H1 (cell line): ENCODE measurements around the gene RGP1.

Source experiments
- BRCA1 ChIP-seq: IDR thresholded peaks from 2 replicates; pipeline ENCODE4 v1.6.1; 2012; ENCODE audit warnings: low read depth, low read length, improper control_type of control experiment
- CBX5 ChIP-seq: fragments of 300-800, 300-1000 bp; sonication (generic); IDR thresholded peaks from 2 replicates; pipeline ENCODE4 v1.7.1; 2016; ENCODE audit warnings: antibody characterized with exemption, low read length, low read depth
- EP300 ChIP-seq, 2 experiments: IDR thresholded peaks; 1 replicate in 1 of 2; 2 replicates in 1 of 2; pipeline ENCODE4 v1.6.1; 2011 to 2012; ENCODE audit warnings: low read depth in 2 of 2, low read length in 2 of 2, mild to moderate bottlenecking in 2 of 2, borderline replicate concordance in 1 of 2, inconsistent platforms in 1 of 2, moderate library complexity in 1 of 2
- EZH2 ChIP-seq: fragments of 200-600 bp; sonication (generic); IDR thresholded peaks from 2 replicates; pipeline ENCODE4 v1.7.1; 2012; ENCODE audit warnings: low read depth, mild to moderate bottlenecking, moderate library complexity, low read length, inconsistent platforms; ENCODE audit not compliant: severe bottlenecking
- MAX ChIP-seq: IDR thresholded peaks from 2 replicates; pipeline ENCODE4 v1.6.1; 2012; ENCODE audit warnings: inconsistent platforms
- PHF8 ChIP-seq: fragments of 200-600 bp; sonication (generic); conservative IDR thresholded peaks from 2 replicates; pipeline ENCODE4 v1.7.1; 2012; ENCODE audit warnings: low read depth, mild to moderate bottlenecking, inconsistent platforms, low read length, moderate library complexity
- POLR2A ChIP-seq, 2 experiments: IDR thresholded peaks; 1 replicate in 1 of 2; 2 replicates in 1 of 2; pipeline ENCODE4 v1.6.1; 2011; ENCODE audit warnings: low read depth in 2 of 2, low read length in 2 of 2, mild to moderate bottlenecking in 2 of 2; ENCODE audit errors: control extremely low read depth in 1 of 2
- RXRA ChIP-seq: IDR thresholded peaks from 2 replicates; pipeline ENCODE4 v1.6.1; 2011; ENCODE audit warnings: low read depth, mild to moderate bottlenecking, low read length, moderate library complexity; ENCODE audit not compliant: insufficient read depth
- TBP ChIP-seq: IDR thresholded peaks from 2 replicates; pipeline ENCODE4 v1.6.1; 2011; ENCODE audit warnings: low read depth, low read length, improper control_type of control experiment
- TCF12 ChIP-seq: IDR thresholded peaks from 2 replicates; pipeline ENCODE4 v1.6.1; 2011; ENCODE audit warnings: low read depth, mild to moderate bottlenecking, low read length
- TF ChIP-seq, protein P1 (sequence below), 3 experiments: IDR thresholded peaks; 1 replicate in 2 of 3; 2 replicates in 1 of 3; pipeline versions ENCODE4 v1.5.1 to v1.6.1; 2011; ENCODE audit warnings: low read length in 3 of 3, mild to moderate bottlenecking in 3 of 3, inconsistent platforms in 2 of 3, low read depth in 1 of 3, moderate library complexity in 1 of 3; ENCODE audit not compliant: insufficient read depth in 1 of 3; ENCODE audit errors: control extremely low read depth in 1 of 3

GRCh38 chr9:35727676-35728040, 21.4 kb upstream of the RGP1 start:
- TF ChIP-seq, protein P1, sequence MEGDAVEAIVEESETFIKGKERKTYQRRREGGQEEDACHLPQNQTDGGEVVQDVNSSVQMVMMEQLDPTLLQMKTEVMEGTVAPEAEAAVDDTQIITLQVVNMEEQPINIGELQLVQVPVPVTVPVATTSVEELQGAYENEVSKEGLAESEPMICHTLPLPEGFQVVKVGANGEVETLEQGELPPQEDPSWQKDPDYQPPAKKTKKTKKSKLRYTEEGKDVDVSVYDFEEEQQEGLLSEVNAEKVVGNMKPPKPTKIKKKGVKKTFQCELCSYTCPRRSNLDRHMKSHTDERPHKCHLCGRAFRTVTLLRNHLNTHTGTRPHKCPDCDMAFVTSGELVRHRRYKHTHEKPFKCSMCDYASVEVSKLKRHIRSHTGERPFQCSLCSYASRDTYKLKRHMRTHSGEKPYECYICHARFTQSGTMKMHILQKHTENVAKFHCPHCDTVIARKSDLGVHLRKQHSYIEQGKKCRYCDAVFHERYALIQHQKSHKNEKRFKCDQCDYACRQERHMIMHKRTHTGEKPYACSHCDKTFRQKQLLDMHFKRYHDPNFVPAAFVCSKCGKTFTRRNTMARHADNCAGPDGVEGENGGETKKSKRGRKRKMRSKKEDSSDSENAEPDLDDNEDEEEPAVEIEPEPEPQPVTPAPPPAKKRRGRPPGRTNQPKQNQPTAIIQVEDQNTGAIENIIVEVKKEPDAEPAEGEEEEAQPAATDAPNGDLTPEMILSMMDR (IDR thresholded peaks at IDR 0.05; ENCODE audit: control extremely low read depth in 1 of 3, insufficient read depth in 1 of 3, low read depth in 1 of 3, low read length in 3 of 3): peak in 1 of 3 experiments; percentile 5; a peak in 1 of 4 replicates
- TF ChIP-seq EZH2 (no peak), POLR2A (IDR thresholded peaks at IDR 0.05; ENCODE audit: control extremely low read depth in 1 of 2, low read depth in 2 of 2, low read length in 2 of 2) (no peak), BRCA1 (no peak), EP300 (IDR thresholded peaks at IDR 0.05; ENCODE audit: borderline replicate concordance in 1 of 2, low read depth in 2 of 2, low read length in 2 of 2) (no peak), CBX5 (no peak), TCF12 (no peak), TBP (no peak; the same call in 1 of the 2 replicates), RXRA (no peak), MAX (no peak), PHF8 (no peak)
